Measurements from ENCODE around the gene MATN3.

- TF ChIP-seq CTCF (IDR thresholded peaks at IDR 0.05): no peak
- no peak for TF ChIP-seq POLR2A (IDR thresholded peaks at IDR 0.05)
These were observed 49.1 kb downstream of the MATN3 start for GRCh38 chr2:19963386-19963785.
